Left lung (tissue), 10 donors: ENCODE results near the gene MORN1. TPM values are rescaled to one million over a fixed set of nuclear protein-coding genes. Genes with fewer than 3 reads are reported as not detected.

ENCODE experiments used
- ATAC-seq: fragments of 200-7000 bp; cut with Tn5 transposase; one replicate; pipeline ENCODE4 v1.9.1; 2020; ENCODE audit warnings: moderate library complexity
- DNase-seq, 4 donors: peaks; one replicate each; pipeline ENCODE4 v3.0.0-alpha.2; 2013 to 2020
- H3K27ac ChIP-seq, 2 donors: fragments of 200-600 bp; sonication (generic) in 1 of 2; one replicate each; pipeline versions ENCODE4 v1.5.0 to v1.8.0; 2020 to 2021
- H3K27me3 ChIP-seq, 2 donors: fragments of 200-600 bp; sonication (generic) in 1 of 2; one replicate each; pipeline versions ENCODE4 v1.5.0 to v1.8.0; 2020 to 2021
- H3K36me3 ChIP-seq, 2 donors: fragments of 200-600 bp; sonication (generic) in 1 of 2; one replicate each; pipeline versions ENCODE4 v1.5.0 to v1.8.0; 2020 to 2021
- H3K4me1 ChIP-seq, 2 donors: fragments of 200-600 bp; one replicate each; pipeline ENCODE4 v1.8.0; 2021
- H3K4me3 ChIP-seq, 2 donors: fragments of 200-600 bp; sonication (generic) in 1 of 2; one replicate each; pipeline versions ENCODE4 v1.5.0 to v1.8.0; 2020 to 2021; ENCODE audit warnings: mild to moderate bottlenecking in 1 of 2
- H3K9me3 ChIP-seq, 2 donors: fragments of 200-600 bp; sonication (generic) in 1 of 2; one replicate each; pipeline versions ENCODE4 v1.5.0 to v1.8.0; 2020 to 2021
- CTCF ChIP-seq, 2 donors: fragments of 200-600 bp; sonication (generic) in 1 of 2; IDR thresholded peaks; one replicate each; pipeline versions ENCODE4 v1.5.0 to v1.8.0; 2021; ENCODE audit warnings: antibody characterized with exemption in 2 of 2
- intact Hi-C, 2 donors: fragments of 100-400 bp; cut with DNase I; formaldehyde crosslinking; loops; one replicate each; pipeline versions ENCODE4 v1.11.2 to v1.14.2; 2022
- polyA plus RNA-seq, 6 donors: library from polyadenylated mRNA; unstranded; fragments of 120-200 nt; gene quantifications; one replicate each; pipeline ENCODE4 v1.2.1, GENCODE V29; 2013; ENCODE audit not compliant: insufficient read length in 6 of 6
- total RNA-seq, 2 donors: library from RNA; stranded (reverse); fragmentation: NEBNext Ultra II Directional; extraction: Animal tissue kit (Norgen Biotek cat#: 25700); gene quantifications; one replicate each; pipeline ENCODE4 v1.2.1, GENCODE V29; 2021
- donor health status: DM: no; HTN: yes; CAD: no.
- donor health status: DM: no; HTN: no; CAD: no.

Gene MORN1
- total and polyA plus RNA-seq, 8 donors = 7.5 to 17.8 (median 14.1) TPM

DNA sequence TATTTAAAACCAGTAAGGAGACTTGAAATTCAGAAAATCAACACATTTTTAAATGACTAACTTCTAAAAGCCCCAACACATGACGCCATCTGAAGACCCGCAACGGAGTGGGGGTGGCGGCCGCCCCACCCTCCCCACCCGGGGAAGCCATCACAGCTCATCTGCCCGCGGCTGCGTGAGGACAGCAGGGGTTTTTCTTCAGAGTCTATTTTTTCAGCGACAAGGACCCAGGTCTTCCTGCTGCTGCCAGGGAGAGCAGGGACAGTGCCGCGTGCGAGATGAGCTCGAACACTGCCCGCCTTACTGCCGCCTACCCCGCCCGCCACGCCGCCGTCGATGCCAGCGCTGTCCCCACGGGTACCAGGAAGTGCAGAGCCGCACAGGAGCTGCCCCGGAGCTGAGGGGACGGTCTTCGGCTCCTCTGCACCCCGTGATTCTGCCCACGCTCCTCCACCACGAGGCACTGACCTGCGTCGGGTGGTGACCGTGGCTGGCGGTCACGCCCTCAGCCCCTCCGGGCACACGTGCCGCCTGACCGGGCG lies 84.2 kb downstream of the MORN1 start:
- peaks cover 0 to 80% of the 10 kb centered on the region in 2 donors for H3K36me3 ChIP-seq
- no peak overlapping the region for H3K27ac ChIP-seq
- H3K27me3 ChIP-seq = no peaks in the 10 kb centered on the region
- no peak for TF ChIP-seq CTCF (IDR thresholded peaks at IDR 0.05)
- H3K4me1 ChIP-seq = peaks cover 11 to 29% of the 10 kb centered on the region in 2 donors
- H3K9me3 ChIP-seq = no peaks in the 10 kb centered on the region
- intact Hi-C loops = no loop called here
- no peak for ATAC-seq
- no peak for DNase-seq
- no peak overlapping the region for H3K4me3 ChIP-seq

DNA sequence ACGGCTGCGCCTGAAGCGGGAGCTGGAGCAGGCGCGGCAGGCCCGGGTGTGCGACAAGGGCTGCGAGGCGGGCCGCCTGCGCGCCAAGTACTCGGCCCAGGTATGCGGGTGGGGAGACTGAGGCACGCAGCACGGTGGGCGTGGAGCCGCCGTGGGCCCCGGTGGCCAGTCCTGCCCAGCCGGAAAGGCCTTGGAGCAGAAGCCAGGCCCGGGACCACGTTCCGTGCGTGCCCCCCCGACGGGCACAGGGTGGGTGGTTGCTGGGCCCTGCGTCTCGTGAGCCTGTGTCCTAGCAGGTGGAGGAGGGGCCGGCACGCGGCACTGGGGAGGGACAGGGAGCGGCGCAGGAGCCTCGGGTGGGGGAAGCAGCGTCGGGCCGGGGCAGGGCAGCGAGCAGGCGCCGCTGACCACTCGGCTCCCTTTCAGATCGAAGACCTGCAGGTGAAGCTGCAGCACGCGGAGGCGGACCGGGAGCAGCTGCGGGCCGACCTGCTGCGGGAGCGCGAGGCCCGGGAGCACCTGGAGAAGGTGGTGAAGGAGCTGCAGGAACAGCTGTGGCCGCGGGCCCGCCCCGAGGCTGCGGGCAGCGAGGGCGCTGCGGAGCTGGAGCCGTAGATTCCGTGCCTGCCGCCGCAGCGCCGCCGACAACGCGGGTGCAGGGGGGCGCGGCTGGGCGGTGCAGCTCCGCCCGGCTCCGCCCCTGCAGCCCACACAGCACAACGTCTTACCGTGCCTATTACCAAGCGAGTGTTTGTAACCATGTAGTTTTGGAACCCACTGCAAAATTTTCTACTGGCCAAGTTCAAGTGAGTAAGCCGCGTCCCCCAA lies 85.0 kb downstream of the MORN1 start:
- ATAC-seq (no peak), DNase-seq (no peak)
- H3K27ac ChIP-seq = no peak overlapping the region
- H3K27me3 ChIP-seq = no peaks in the 10 kb centered on the region
- no peak for TF ChIP-seq CTCF (IDR thresholded peaks at IDR 0.05)
- intact Hi-C loops = no loop called here
- no peak overlapping the region for H3K4me3 ChIP-seq
- no peaks in the 10 kb centered on the region for H3K9me3 ChIP-seq
- peaks cover 9 to 29% of the 10 kb centered on the region in 2 donors for H3K4me1 ChIP-seq
- peaks cover 0 to 80% of the 10 kb centered on the region in 2 donors for H3K36me3 ChIP-seq

- intact Hi-C loops = no loop called here
- no peak overlapping the region for H3K27ac ChIP-seq
- ATAC-seq = no peak
- no peak overlapping the region for H3K4me3 ChIP-seq
- H3K4me1 ChIP-seq = peaks cover 17 to 29% of the 10 kb centered on the region in 2 donors
- peaks cover 0 to 74% of the 10 kb centered on the region in 2 donors for H3K36me3 ChIP-seq
- no peaks in the 10 kb centered on the region for H3K27me3 ChIP-seq
- no peaks in the 10 kb centered on the region for H3K9me3 ChIP-seq
- no peak for DNase-seq
- no peak for TF ChIP-seq CTCF (IDR thresholded peaks at IDR 0.05)
These were observed 86.3 kb downstream of the MORN1 start for GRCh38 chr1:2304921-2305681.

- H3K36me3 ChIP-seq = peaks cover 0 to 72% of the 10 kb centered on the region in 2 donors
- no peak overlapping the region for H3K4me3 ChIP-seq
- H3K4me1 ChIP-seq = peaks cover 25 to 34% of the 10 kb centered on the region in 2 donors
- H3K27ac ChIP-seq = no peak overlapping the region
- DNase-seq (no peak), ATAC-seq (no peak)
- H3K9me3 ChIP-seq = no peaks in the 10 kb centered on the region
- TF ChIP-seq CTCF (IDR thresholded peaks at IDR 0.05) = no peak
- no peaks in the 10 kb centered on the region for H3K27me3 ChIP-seq
- intact Hi-C loops = no loop called here
These were observed 87.1 kb downstream of the MORN1 start for GRCh38 chr1:2304282-2304681.

GRCh38 chr1:2303781-2304180 lies 87.6 kb downstream of the MORN1 start:
- no peaks in the 10 kb centered on the region for H3K27me3 ChIP-seq
- no peak for TF ChIP-seq CTCF (IDR thresholded peaks at IDR 0.05)
- no peak overlapping the region for H3K4me3 ChIP-seq
- H3K9me3 ChIP-seq = no peaks in the 10 kb centered on the region
- no peak overlapping the region for H3K27ac ChIP-seq
- peaks cover 0 to 66% of the 10 kb centered on the region in 2 donors for H3K36me3 ChIP-seq
- H3K4me1 ChIP-seq = peaks cover 30 to 39% of the 10 kb centered on the region in 2 donors
- no peak for DNase-seq
- intact Hi-C loops = no loop called here
- no peak for ATAC-seq
